HG03039 (cell line): ENCODE measurements around the gene E2F6.

Experiments
- ATAC-seq: cut with Tn5 transposase; IDR thresholded peaks from one replicate; pipeline ENCODE4 v1.9.1; 2021; ENCODE audit warnings: mild to moderate bottlenecking, moderate library complexity; ENCODE audit not compliant: unreplicated experiment

Gene E2F6

GRCh38 chr2:11396467-11397445 is 69.2 kb downstream of the E2F6 start:
- no peak for ATAC-seq

GRCh38 chr2:11396021-11396420 is 69.9 kb downstream of the E2F6 start:
- no peak for ATAC-seq

GRCh38 chr2:11395389-11395788 is 70.6 kb downstream of the E2F6 start:
- no peak for ATAC-seq
